Activated CD4-positive, alpha-beta T cell treated with anti-CD3 and anti-CD28 coated beads, Interleukin-2, amount 10 ng/mL, durations not matched to agents 7 days and 5 days (primary cell): ENCODE data around the gene DAG1. TPM values are rescaled to one million over a fixed set of nuclear protein-coding genes. Genes with fewer than 3 reads are reported as not detected.

Source experiments
- CTCF ChIA-PET: fragments of 350-600 bp; sonication (Branson Sonifier 250); formaldehyde crosslinking; loops from one replicate; lab custom pipeline; 2021; ENCODE audit warnings: antibody characterized with exemption; lab: Charles Lee
- POLR2A ChIA-PET: fragments of 350-600 bp; sonication (Branson Sonifier 250); formaldehyde crosslinking; loops from one replicate; lab custom pipeline; 2021; ENCODE audit warnings: antibody characterized with exemption; lab: Charles Lee
- DNase-seq: peaks from one replicate; pipeline ENCODE4 v3.0.0-alpha.2; 2020
- H3K27ac Mint-ChIP-seq: one replicate; pipeline ENCODE4 v1.8.0; 2021; ENCODE audit warnings: mild to moderate bottlenecking, moderate library complexity, mixed read lengths
- H3K27me3 Mint-ChIP-seq: one replicate; pipeline ENCODE4 v1.8.0; 2021; ENCODE audit warnings: mixed read lengths
- H3K36me3 Mint-ChIP-seq: one replicate; pipeline ENCODE4 v1.8.0; 2021; ENCODE audit warnings: low read depth, mixed read lengths
- H3K4me1 Mint-ChIP-seq: one replicate; pipeline ENCODE4 v1.8.0; 2021; ENCODE audit warnings: mixed read lengths
- H3K4me3 Mint-ChIP-seq: one replicate; pipeline ENCODE4 v1.8.0; 2021; ENCODE audit warnings: mild to moderate bottlenecking, moderate library complexity, mixed read lengths
- H3K9me3 Mint-ChIP-seq: one replicate; pipeline ENCODE4 v1.8.0; 2021; ENCODE audit warnings: mixed read lengths
- total RNA-seq, 2 experiments: library from RNA; stranded (reverse); gene quantifications; one replicate each; pipeline ENCODE4 v1.2.3, GENCODE V29; 2021

DAG1 gene
- total RNA-seq, 2 experiments from 2014 or later, result 15.4 to 18.1 TPM

DNA sequence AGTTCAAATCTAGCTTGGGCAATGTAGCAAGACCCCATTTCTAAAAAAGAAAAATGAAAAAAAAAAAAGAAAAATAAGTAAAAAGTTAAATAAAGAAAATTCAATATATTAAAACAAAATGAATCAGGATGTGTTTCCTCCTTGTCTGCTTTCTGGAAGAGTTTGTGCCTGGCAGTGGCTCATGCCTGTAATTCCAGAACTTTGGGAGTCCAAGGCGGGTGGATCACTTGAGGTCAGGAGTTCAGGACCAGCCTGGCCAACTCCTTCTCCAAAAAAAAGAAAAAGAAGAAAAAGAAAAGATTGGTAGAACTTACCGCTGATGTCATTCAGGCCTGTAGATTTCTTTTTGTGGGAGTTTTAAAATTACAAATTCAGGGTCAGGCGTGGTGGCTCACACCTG lies 36.8 kb downstream of the DAG1 start:
- Mint-ChIP-seq H3K36me3 (peaks cover 9% of the 10 kb centered on the region), H3K27me3 (no peaks in the 10 kb centered on the region), H3K9me3 (no peaks in the 10 kb centered on the region), H3K4me3 (no peak overlapping the region), H3K27ac (no peak overlapping the region), H3K4me1 (no peaks in the 10 kb centered on the region)
- DNase-seq, result no peak
- POLR2A ChIA-PET, result no interaction called here
- CTCF ChIA-PET, result interaction anchor here (1.1 to 1.2 kb wide), 2 partner anchors 10 to 32 kb away, joined by 3 read pairs; no protein-coding TSS in a partner anchor

- Mint-ChIP-seq H3K27me3 (no peaks in the 10 kb centered on the region), H3K27ac (no peak overlapping the region), H3K4me3 (no peak overlapping the region), H3K4me1 (no peaks in the 10 kb centered on the region), H3K36me3 (peaks cover 19% of the 10 kb centered on the region), H3K9me3 (no peaks in the 10 kb centered on the region)
- ChIA-PET CTCF (interaction anchor here (0.7 to 2.1 kb wide), 5 partner anchors 9 to 1482 kb away, joined by 3 to 8 read pairs (median 4); no protein-coding TSS in a partner anchor), POLR2A (no interaction called here)
- no peak for DNase-seq
Observed at GRCh38 chr3:49509028-49509561, 39.0 kb downstream of the DAG1 start.

- DNase-seq, result no peak
- Mint-ChIP-seq H3K9me3 (no peaks in the 10 kb centered on the region), H3K4me1 (no peaks in the 10 kb centered on the region), H3K36me3 (peaks cover 19% of the 10 kb centered on the region), H3K27me3 (no peaks in the 10 kb centered on the region), H3K4me3 (no peak overlapping the region), H3K27ac (no peak overlapping the region)
- ChIA-PET POLR2A (no interaction called here), CTCF (interaction anchor here (1.5 kb wide), 1 partner anchor 28 kb away, joined by 7 read pairs; no protein-coding TSS in a partner anchor)
Observed at GRCh38 chr3:49511639-49512038, 41.6 kb downstream of the DAG1 start.

- CTCF ChIA-PET, result interaction anchor here (1.5 to 3.0 kb wide), 2 partner anchors 12 to 27 kb away, joined by 7 to 8 read pairs; no protein-coding TSS in a partner anchor
Observed at GRCh38 chr3:49512781-49513355, 42.8 kb downstream of the DAG1 start.

GRCh38 chr3:49513494-49514124 lies 43.5 kb downstream of the DAG1 start:
- Mint-ChIP-seq H3K4me1 (no peaks in the 10 kb centered on the region), H3K9me3 (no peaks in the 10 kb centered on the region)
- CTCF ChIA-PET, result interaction anchor here (1.0 to 3.0 kb wide), 2 partner anchors 13 to 28 kb away, joined by 3 to 8 read pairs; no protein-coding TSS in a partner anchor

More at GRCh38 chr3:49512781-49513355, 42.8 kb downstream of the DAG1 start:
- Mint-ChIP-seq H3K36me3 (peaks cover 26% of the 10 kb centered on the region), H3K27ac (no peak overlapping the region), H3K27me3 (no peaks in the 10 kb centered on the region), H3K4me3 (no peak overlapping the region), H3K9me3 (no peaks in the 10 kb centered on the region), H3K4me1 (no peaks in the 10 kb centered on the region)
- no peak for DNase-seq
- POLR2A ChIA-PET, result no interaction called here

GRCh38 chr3:49518016-49518415 lies 47.9 kb downstream of the DAG1 start:
- Mint-ChIP-seq H3K27ac (no peak overlapping the region), H3K4me3 (no peak overlapping the region), H3K36me3 (peaks cover 15% of the 10 kb centered on the region), H3K9me3 (no peaks in the 10 kb centered on the region), H3K4me1 (no peaks in the 10 kb centered on the region), H3K27me3 (no peaks in the 10 kb centered on the region)
- ChIA-PET POLR2A (no interaction called here), CTCF (interaction anchor here (1.5 to 1.7 kb wide), 2 partner anchors 9 to 44 kb away, joined by 4 to 7 read pairs; no protein-coding TSS in a partner anchor)
- no peak for DNase-seq

More at GRCh38 chr3:49513494-49514124, 43.5 kb downstream of the DAG1 start:
- Mint-ChIP-seq H3K27me3 (no peaks in the 10 kb centered on the region), H3K27ac (no peak overlapping the region), H3K36me3 (peaks cover 26% of the 10 kb centered on the region), H3K4me3 (no peak overlapping the region)
- no peak for DNase-seq
- POLR2A ChIA-PET, result no interaction called here

DNA sequence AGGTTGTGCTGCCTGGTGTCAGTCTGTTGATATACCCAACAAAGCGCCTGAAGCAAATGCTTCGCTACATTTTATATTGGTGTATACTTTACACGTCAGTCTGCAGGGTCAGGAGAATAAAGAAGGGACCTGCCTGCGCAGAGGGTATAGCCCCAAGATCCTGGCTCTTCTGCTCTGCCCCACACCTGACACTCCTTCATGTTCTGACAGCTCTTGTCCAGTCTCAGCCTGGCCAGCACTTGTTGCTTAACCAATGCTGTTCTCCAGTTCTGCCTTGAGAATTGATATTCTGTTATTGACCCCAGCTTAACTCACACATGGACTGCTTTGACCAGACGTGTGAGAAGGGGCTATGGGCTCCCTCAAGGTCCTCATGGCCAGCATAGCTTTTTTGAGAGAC lies 48.4 kb downstream of the DAG1 start:
- Mint-ChIP-seq H3K4me1 (no peaks in the 10 kb centered on the region), H3K36me3 (peaks cover 13% of the 10 kb centered on the region), H3K4me3 (no peak overlapping the region), H3K27me3 (no peaks in the 10 kb centered on the region), H3K27ac (no peak overlapping the region), H3K9me3 (no peaks in the 10 kb centered on the region)
- ChIA-PET CTCF (interaction anchor here (1.5 to 1.7 kb wide), 2 partner anchors 9 to 44 kb away, joined by 4 to 7 read pairs; no protein-coding TSS in a partner anchor), POLR2A (no interaction called here)
- DNase-seq, result no peak

- Mint-ChIP-seq H3K27ac (no peak overlapping the region), H3K27me3 (no peaks in the 10 kb centered on the region), H3K9me3 (no peaks in the 10 kb centered on the region), H3K4me3 (no peak overlapping the region), H3K4me1 (no peaks in the 10 kb centered on the region), H3K36me3 (peaks cover 9% of the 10 kb centered on the region)
- POLR2A ChIA-PET, result no interaction called here
- no peak for DNase-seq
- CTCF ChIA-PET, result interaction anchor here (1.1 to 3.1 kb wide), 3 partner anchors 10 to 123 kb away, joined by 3 to 18 read pairs (median 7); no protein-coding TSS in a partner anchor
Observed at GRCh38 chr3:49519296-49519695, 49.2 kb downstream of the DAG1 start.

DNA sequence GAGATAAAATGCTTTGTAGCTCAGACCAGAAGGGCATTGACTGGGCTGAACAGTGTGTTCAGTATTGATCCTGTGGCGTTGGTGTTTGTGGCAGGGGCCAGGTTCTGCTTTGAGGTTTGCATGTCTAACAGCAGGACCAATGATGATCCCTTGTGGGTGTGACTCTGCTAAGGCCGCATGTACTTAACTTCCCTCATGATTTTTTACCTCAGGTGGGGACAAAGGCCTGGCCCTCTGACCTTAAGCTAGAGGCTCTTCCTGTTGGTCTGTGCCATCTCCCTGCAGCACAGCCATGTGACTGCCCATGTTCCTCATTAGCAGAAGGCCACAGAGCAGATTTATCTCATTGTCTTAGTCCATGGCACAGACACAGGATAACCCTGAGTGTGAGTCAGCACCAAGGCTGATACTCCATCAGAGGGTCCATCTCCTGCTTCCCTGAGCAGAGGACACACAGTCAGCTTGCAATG lies 49.9 kb downstream of the DAG1 start:
- Mint-ChIP-seq H3K27me3 (no peaks in the 10 kb centered on the region), H3K4me1 (no peaks in the 10 kb centered on the region), H3K27ac (no peak overlapping the region), H3K4me3 (no peak overlapping the region), H3K9me3 (no peaks in the 10 kb centered on the region), H3K36me3 (peaks cover 9% of the 10 kb centered on the region)
- DNase-seq, result no peak
- ChIA-PET CTCF (interaction anchor here (0.6 to 3.1 kb wide), 3 partner anchors 20 to 339 kb away, joined by 3 to 18 read pairs (median 3); no protein-coding TSS in a partner anchor), POLR2A (no interaction called here)

- Mint-ChIP-seq H3K9me3 (no peaks in the 10 kb centered on the region), H3K36me3 (peaks cover 2% of the 10 kb centered on the region), H3K27ac (no peak overlapping the region), H3K27me3 (no peaks in the 10 kb centered on the region), H3K4me3 (no peak overlapping the region), H3K4me1 (no peaks in the 10 kb centered on the region)
- DNase-seq, result no peak
- CTCF ChIA-PET, result interaction anchor here (1.2 to 1.9 kb wide), 3 partner anchors 15 to 352 kb away, joined by 3 to 7 read pairs (median 4); partner anchors contain the start of gene KLHDC8B
- POLR2A ChIA-PET, result no interaction called here
Observed at GRCh38 chr3:49523756-49524747, 54.0 kb downstream of the DAG1 start.

GRCh38 chr3:49529567-49529966 lies 59.5 kb downstream of the DAG1 start:
- H3K4me3 Mint-ChIP-seq, result no peak overlapping the region
- peaks cover 18% of the 10 kb centered on the region for H3K36me3 Mint-ChIP-seq
- no peak for DNase-seq
- CTCF ChIA-PET, result interaction anchor here (0.6 to 3.1 kb wide), 4 partner anchors 10 to 517 kb away, joined by 3 to 28 read pairs (median 4); no protein-coding TSS in a partner anchor
- no peaks in the 10 kb centered on the region for H3K27me3 Mint-ChIP-seq
- peaks cover 7% of the 10 kb centered on the region for H3K4me1 Mint-ChIP-seq
- no peak overlapping the region for H3K27ac Mint-ChIP-seq
- POLR2A ChIA-PET, result interaction anchor here (0.6 kb wide), 1 partner anchor 270 kb away, joined by 3 read pairs; no protein-coding TSS in a partner anchor
- no peaks in the 10 kb centered on the region for H3K9me3 Mint-ChIP-seq

GRCh38 chr3:49530231-49530630 lies 60.2 kb downstream of the DAG1 start:
- Mint-ChIP-seq H3K27me3 (no peaks in the 10 kb centered on the region), H3K4me1 (peaks cover 7% of the 10 kb centered on the region), H3K9me3 (no peaks in the 10 kb centered on the region), H3K27ac (no peak overlapping the region), H3K4me3 (no peak overlapping the region), H3K36me3 (peaks cover 18% of the 10 kb centered on the region)
- POLR2A ChIA-PET, result no interaction called here
- CTCF ChIA-PET, result interaction anchor here (0.6 to 3.1 kb wide), 3 partner anchors 9 to 511 kb away, joined by 3 to 28 read pairs (median 4); no protein-coding TSS in a partner anchor
- DNase-seq, result no peak
